OCI-LY7 (cell line): ENCODE data around the gene MAG.

Experiments used
- CTCF ChIP-seq: fragments of 200-600 bp; sonication (generic); conservative IDR thresholded peaks from 2 replicates; pipeline ENCODE4 v1.5.1; 2014; ENCODE audit warnings: mild to moderate bottlenecking, antibody characterized with exemption, low read length, moderate library complexity, mixed read lengths
- EZH2phosphoT487 ChIP-seq: fragments of 200-600 bp; sonication (generic); IDR thresholded peaks from 2 replicates; pipeline ENCODE4 v1.6.1; 2018; ENCODE audit warnings: low read depth, borderline replicate concordance, mild to moderate bottlenecking, mixed run types, antibody characterized with exemption, low read length, moderate library complexity, mixed read lengths

- TF ChIP-seq CTCF (no peak), EZH2phosphoT487 (no peak)
Measured at GRCh38 chr19:35265126-35265899, 26.6 kb upstream of the MAG start.
